ENCODE measurements around the gene MCU. TPM values are rescaled to one million over a fixed set of nuclear protein-coding genes. Genes with fewer than 3 reads are reported as not detected.

The MCU gene
- total and polyA plus RNA-seq, 2 of the 8 experiments (the other 6 are each of a cell fraction or from before 2014, with no cell fraction given), result 51.6 to 62.2 TPM

DNA sequence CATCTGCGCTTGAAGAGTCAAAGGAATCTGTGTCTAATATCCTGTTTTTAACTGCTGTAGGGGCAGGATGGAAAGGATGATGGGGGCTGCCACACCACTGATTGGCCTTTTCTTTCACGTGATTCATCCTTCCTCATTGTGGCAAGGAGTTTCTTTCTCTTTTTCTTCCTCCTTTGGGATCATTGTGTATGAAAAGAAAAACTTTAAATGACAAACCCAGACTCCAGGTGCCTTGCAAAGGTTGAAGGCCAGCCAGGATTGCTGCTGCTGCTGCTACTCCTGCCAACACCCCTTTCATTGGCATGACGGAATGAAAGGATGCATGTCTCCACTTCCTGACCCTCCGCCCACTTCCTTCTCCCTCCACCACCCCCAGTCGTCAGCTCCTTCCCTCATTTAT, 195.1 kb downstream of the MCU start (continued):
- TF ChIP-seq, protein P1, sequence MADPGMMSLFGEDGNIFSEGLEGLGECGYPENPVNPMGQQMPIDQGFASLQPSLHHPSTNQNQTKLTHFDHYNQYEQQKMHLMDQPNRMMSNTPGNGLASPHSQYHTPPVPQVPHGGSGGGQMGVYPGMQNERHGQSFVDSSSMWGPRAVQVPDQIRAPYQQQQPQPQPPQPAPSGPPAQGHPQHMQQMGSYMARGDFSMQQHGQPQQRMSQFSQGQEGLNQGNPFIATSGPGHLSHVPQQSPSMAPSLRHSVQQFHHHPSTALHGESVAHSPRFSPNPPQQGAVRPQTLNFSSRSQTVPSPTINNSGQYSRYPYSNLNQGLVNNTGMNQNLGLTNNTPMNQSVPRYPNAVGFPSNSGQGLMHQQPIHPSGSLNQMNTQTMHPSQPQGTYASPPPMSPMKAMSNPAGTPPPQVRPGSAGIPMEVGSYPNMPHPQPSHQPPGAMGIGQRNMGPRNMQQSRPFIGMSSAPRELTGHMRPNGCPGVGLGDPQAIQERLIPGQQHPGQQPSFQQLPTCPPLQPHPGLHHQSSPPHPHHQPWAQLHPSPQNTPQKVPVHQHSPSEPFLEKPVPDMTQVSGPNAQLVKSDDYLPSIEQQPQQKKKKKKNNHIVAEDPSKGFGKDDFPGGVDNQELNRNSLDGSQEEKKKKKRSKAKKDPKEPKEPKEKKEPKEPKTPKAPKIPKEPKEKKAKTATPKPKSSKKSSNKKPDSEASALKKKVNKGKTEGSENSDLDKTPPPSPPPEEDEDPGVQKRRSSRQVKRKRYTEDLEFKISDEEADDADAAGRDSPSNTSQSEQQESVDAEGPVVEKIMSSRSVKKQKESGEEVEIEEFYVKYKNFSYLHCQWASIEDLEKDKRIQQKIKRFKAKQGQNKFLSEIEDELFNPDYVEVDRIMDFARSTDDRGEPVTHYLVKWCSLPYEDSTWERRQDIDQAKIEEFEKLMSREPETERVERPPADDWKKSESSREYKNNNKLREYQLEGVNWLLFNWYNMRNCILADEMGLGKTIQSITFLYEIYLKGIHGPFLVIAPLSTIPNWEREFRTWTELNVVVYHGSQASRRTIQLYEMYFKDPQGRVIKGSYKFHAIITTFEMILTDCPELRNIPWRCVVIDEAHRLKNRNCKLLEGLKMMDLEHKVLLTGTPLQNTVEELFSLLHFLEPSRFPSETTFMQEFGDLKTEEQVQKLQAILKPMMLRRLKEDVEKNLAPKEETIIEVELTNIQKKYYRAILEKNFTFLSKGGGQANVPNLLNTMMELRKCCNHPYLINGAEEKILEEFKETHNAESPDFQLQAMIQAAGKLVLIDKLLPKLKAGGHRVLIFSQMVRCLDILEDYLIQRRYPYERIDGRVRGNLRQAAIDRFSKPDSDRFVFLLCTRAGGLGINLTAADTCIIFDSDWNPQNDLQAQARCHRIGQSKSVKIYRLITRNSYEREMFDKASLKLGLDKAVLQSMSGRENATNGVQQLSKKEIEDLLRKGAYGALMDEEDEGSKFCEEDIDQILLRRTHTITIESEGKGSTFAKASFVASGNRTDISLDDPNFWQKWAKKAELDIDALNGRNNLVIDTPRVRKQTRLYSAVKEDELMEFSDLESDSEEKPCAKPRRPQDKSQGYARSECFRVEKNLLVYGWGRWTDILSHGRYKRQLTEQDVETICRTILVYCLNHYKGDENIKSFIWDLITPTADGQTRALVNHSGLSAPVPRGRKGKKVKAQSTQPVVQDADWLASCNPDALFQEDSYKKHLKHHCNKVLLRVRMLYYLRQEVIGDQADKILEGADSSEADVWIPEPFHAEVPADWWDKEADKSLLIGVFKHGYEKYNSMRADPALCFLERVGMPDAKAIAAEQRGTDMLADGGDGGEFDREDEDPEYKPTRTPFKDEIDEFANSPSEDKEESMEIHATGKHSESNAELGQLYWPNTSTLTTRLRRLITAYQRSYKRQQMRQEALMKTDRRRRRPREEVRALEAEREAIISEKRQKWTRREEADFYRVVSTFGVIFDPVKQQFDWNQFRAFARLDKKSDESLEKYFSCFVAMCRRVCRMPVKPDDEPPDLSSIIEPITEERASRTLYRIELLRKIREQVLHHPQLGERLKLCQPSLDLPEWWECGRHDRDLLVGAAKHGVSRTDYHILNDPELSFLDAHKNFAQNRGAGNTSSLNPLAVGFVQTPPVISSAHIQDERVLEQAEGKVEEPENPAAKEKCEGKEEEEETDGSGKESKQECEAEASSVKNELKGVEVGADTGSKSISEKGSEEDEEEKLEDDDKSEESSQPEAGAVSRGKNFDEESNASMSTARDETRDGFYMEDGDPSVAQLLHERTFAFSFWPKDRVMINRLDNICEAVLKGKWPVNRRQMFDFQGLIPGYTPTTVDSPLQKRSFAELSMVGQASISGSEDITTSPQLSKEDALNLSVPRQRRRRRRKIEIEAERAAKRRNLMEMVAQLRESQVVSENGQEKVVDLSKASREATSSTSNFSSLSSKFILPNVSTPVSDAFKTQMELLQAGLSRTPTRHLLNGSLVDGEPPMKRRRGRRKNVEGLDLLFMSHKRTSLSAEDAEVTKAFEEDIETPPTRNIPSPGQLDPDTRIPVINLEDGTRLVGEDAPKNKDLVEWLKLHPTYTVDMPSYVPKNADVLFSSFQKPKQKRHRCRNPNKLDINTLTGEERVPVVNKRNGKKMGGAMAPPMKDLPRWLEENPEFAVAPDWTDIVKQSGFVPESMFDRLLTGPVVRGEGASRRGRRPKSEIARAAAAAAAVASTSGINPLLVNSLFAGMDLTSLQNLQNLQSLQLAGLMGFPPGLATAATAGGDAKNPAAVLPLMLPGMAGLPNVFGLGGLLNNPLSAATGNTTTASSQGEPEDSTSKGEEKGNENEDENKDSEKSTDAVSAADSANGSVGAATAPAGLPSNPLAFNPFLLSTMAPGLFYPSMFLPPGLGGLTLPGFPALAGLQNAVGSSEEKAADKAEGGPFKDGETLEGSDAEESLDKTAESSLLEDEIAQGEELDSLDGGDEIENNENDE (IDR thresholded peaks at IDR 0.05; ENCODE audit: insufficient replicate concordance, low read length), result no peak
- TF ChIP-seq CHD1 (IDR thresholded peaks at IDR 0.05; ENCODE audit: low read depth, low read length), result no peak
- no peak for TF ChIP-seq SUZ12 (IDR thresholded peaks at IDR 0.05; ENCODE audit: low read length)
- TF ChIP-seq, protein P2, sequence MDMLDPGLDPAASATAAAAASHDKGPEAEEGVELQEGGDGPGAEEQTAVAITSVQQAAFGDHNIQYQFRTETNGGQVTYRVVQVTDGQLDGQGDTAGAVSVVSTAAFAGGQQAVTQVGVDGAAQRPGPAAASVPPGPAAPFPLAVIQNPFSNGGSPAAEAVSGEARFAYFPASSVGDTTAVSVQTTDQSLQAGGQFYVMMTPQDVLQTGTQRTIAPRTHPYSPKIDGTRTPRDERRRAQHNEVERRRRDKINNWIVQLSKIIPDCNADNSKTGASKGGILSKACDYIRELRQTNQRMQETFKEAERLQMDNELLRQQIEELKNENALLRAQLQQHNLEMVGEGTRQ (IDR thresholded peaks at IDR 0.05; ENCODE audit: low read length), result no peak
